ENCODE data around the gene LRRK1. TPM values are rescaled to one million over a fixed set of nuclear protein-coding genes. Genes with fewer than 3 reads are reported as not detected.

Gene LRRK1
- total and polyA plus RNA-seq, 2 of the 13 experiments (the other 11 are each of a cell fraction or from before 2014, with no cell fraction given): 0.13 to 1.2 TPM

GRCh38 chr15:100885116-100885515 lies 34.0 kb upstream of the LRRK1 start:
- no peaks in the 10 kb centered on the region for H3K79me2 ChIP-seq (ENCODE audit: insufficient read depth, low read length)
- POLR2A ChIA-PET: no interaction called here
- no peaks in the 10 kb centered on the region for H3K36me3 ChIP-seq (replicated peaks in 1 of 2; ENCODE audit: control insufficient read depth in 1 of 2, insufficient read depth in 2 of 2, low read length in 2 of 2)
- intact Hi-C loops (cut with micrococcal nuclease; ENCODE audit: unreplicated experiment): no loop called here
- BruUV-seq (replicated peaks): no TSS peak
- FAIRE-seq: no peak
- DNase-seq (ENCODE audit: low spot score): no peak
- WGBS (ENCODE audit: low lambda C conversion rate): 9% methylated on average over 8 of the region's 8 CpGs
- H3K9me3 ChIP-seq (ENCODE audit: low read length): no peaks in the 10 kb centered on the region
- H3K9ac ChIP-seq (ENCODE audit: insufficient read depth, low read depth, low read length): no peak overlapping the region
- ATAC-seq: no peak
- in situ Hi-C loops (cut with HindIII; ENCODE audit: extremely low pct_ligation_motif_present, low pct_unique_long_range_greater_than_20kb): no loop called here
- CTCF ChIA-PET (ENCODE audit: low intra/inter-chr PET ratio, low total read pairs): no interaction called here
- no peaks in the 10 kb centered on the region for H4K20me1 ChIP-seq (ENCODE audit: insufficient read depth, low read length)
- H3K27me3 ChIP-seq (ENCODE audit: control insufficient read depth in 1 of 2, insufficient read depth in 2 of 2, low read length in 2 of 2): peaks cover 9 to 91% of the 10 kb centered on the region in 2 experiments
- H3K4me3 ChIP-seq (replicated peaks in 1 of 3; ENCODE audit: insufficient read depth in 1 of 3, low read depth in 2 of 3, low read length in 3 of 3): no peak overlapping the region
- TF ChIP-seq ZNF83 (CRISPR knock-in tag; IDR thresholded peaks at IDR 0.05; ENCODE audit: borderline replicate concordance) (no peak), IKZF1 (IDR thresholded peaks at IDR 0.05) (no peak), ZNF766 (CRISPR knock-in tag; IDR thresholded peaks at IDR 0.05; ENCODE audit: borderline replicate concordance) (no peak), HMG20A (CRISPR knock-in tag; IDR thresholded peaks at IDR 0.05; ENCODE audit: borderline replicate concordance) (no peak), RAD51 (IDR thresholded peaks at IDR 0.05; ENCODE audit: borderline replicate concordance) (no peak), ZNF720 (CRISPR knock-in tag; IDR thresholded peaks at IDR 0.05) (no peak), HNRNPL (IDR thresholded peaks at IDR 0.05; ENCODE audit: low read depth, low read length) (no peak), ZNF709 (CRISPR knock-in tag; IDR thresholded peaks at IDR 0.05) (no peak), ELK4 (CRISPR knock-in tag; IDR thresholded peaks at IDR 0.05; ENCODE audit: borderline replicate concordance) (no peak), ZNF496 (CRISPR knock-in tag; IDR thresholded peaks at IDR 0.05; ENCODE audit: insufficient replicate concordance) (no peak), ZBTB39 (CRISPR knock-in tag; IDR thresholded peaks at IDR 0.05) (no peak), ZBTB1 (CRISPR knock-in tag; IDR thresholded peaks at IDR 0.05; ENCODE audit: borderline replicate concordance) (no peak), STAG1 (CRISPR knock-in tag; IDR thresholded peaks at IDR 0.05) (no peak), PTBP1 (IDR thresholded peaks at IDR 0.05; ENCODE audit: low read depth, low read length, poor library complexity, severe bottlenecking) (no peak), ZNF362 (CRISPR knock-in tag; IDR thresholded peaks at IDR 0.05; ENCODE audit: borderline replicate concordance) (no peak), NPAS2 (CRISPR knock-in tag; IDR thresholded peaks at IDR 0.05; ENCODE audit: borderline replicate concordance) (no peak)
- no peak overlapping the region for H3K27ac ChIP-seq (ENCODE audit: extremely low read length, insufficient read depth, low read length)
- no peak overlapping the region for H2AFZ ChIP-seq (ENCODE audit: low read length)
- H3K4me2 ChIP-seq (ENCODE audit: low read depth, low read length): no peak overlapping the region
- H3K4me1 ChIP-seq (ENCODE audit: insufficient read depth, low read length): no peaks in the 10 kb centered on the region
